HG03135 (cell line): ENCODE measurements around the gene PPP1R12B.
"Not testable (repeated sequence)": the region's sequence is repeated elsewhere in the genome, so short reads cannot be mapped to it uniquely, and the experiment has no call there.

Experiments
- ATAC-seq: cut with Tn5 transposase; IDR thresholded peaks from one replicate; pipeline ENCODE4 v1.9.1; 2021; ENCODE audit warnings: mild to moderate bottlenecking, moderate library complexity; ENCODE audit not compliant: unreplicated experiment

Gene PPP1R12B

DNA sequence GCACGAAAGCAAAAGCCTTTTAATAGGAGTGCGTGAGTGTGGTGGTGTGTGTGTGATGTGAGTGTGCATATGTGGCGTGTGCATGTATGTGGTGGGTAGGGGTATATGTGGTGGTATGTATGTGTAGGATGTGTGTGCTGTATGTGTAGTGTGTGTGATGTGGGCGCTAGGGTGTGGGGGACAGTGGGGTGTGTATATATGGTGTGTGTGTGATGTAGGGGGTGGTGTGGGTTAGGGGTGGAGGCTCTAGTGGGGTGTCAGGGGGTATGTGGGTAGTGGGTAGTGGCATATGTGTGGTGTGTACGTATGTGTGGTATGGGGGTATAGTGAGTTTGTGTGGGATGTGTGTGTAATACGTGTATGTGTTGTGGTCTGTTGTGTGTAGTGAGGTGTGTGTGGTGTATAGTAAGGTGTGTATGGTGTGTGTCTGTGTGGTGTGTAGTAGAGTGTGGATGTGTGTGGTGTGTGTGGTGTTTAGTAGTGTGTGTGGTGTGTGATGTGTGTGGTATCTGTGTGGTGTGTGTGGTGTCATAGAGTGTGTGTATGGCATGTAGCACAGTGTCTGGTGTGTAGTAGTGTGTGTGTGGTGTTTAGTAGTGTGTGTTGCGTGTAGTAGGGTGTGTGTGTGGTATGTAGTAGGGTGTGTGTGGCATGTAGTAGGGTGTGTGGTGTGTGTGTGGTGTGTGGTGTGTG is 275.7 kb downstream of the PPP1R12B start:
- no peak for ATAC-seq

GRCh38 chr1:202624781-202625108 is 276.2 kb downstream of the PPP1R12B start:
- no peak for ATAC-seq

- no peak for ATAC-seq
Measured at GRCh38 chr1:202625416-202626360, 277.2 kb downstream of the PPP1R12B start.

DNA sequence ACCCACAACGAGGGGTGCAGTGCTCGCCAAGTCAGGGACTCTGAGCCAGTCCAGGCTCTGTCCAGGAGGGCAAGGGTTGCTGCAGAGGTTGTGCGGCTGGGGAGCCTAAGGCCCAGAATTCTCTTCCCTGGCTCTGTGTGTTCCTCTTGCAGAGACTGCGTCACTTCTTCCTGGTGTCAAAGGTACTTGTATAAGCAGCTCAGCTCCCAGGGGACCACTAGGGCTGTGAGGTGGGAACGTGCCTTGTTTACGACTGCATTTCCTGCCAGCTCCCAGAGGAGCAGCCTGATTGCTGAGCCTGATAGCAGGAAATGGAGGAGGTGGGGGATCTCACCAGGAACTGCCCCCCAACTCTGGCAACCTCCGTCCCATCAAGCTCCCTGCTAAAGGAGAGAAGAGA is 278.5 kb downstream of the PPP1R12B start:
- ATAC-seq = not testable (repeated sequence)

DNA sequence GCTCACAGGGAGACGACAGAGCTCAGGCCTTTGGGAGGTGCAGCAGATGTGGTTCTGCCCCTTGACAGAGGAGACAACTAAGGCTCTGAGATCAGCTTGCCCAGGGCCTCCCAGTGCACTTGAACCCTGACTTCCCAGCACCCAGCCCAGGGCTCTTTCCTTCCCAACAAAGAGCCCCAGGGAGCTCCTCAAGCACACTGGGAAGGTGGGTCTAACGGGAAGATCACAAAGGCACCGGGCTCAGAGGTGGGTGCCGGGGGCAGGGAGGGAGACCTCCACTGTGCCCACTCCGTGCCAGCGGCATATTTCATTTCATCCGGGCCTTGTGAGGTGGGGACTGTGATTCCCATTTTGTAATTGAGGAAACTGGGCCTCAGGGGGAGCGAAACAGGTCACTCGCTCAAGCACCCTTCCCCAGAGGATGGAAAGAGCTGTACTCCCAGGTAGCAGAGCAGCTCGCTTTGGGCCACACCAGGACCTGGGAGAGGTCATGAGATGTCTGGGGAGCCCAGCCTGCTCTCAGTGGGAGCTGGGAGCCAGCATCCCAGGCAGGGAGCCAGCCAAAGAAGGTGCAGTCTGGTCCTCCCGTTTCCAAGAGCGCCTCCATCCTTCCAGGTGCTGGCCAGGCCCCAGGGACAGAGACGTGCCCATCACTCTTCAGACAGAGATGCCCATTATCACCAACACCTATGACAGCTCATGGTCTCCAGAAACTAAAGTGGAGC is 279.5 kb downstream of the PPP1R12B start:
- ATAC-seq = no peak

DNA sequence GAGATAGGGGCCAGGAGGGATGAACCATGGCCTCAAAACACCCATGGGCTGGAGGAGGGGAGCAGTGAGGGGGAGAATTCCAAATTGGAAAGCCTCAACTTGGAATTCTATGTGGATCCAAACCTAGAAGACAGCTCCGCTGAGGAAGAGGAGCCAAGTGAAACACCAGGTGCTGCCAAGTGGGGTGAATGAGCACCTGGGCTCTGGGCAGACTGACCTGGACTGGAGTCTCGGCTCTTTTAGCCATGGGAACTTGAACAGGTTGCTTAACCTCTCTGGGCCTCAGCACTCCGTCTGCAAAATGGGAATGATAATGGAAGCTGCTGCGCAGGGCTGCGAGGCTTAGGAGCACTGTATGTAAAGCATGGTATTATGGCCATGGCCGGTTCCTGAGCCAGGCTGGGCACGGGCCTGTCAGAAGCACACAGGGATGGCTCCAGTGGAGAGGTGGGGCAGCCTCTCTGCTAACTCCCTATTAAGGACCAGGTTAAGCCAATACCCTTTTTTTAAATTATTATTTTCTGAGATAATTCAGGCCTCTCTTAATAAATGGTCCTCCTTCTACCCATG is 280.2 kb downstream of the PPP1R12B start:
- ATAC-seq = no peak

DNA sequence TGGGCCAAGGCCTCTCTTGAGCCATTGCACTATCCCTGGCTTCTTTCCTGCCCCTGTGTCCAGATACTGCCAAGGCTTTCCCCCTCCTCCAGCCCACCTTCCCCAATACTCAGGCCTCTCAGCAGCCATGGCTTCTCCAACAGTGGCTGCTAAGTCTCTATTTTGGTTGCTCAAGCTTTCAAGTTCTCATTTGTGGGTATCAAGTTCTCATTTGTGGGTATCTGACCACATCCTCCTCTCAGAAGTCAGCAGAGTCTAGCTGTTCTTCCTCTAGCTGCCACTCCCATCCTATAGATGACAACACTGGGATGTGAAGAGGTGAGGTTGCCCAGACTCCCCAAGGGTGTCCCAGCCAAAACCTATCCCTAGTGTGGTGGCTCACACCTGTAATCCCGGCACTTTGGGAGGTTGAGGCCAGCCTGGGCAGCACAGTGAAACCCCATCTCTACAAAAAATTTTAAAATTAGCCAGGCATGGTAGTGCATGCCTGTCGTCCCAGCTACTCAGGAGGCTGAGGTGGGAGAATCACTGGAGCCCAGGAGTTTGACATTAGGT is 280.8 kb downstream of the PPP1R12B start:
- peak; percentile 73 for ATAC-seq

- ATAC-seq = not testable (repeated sequence)
Measured at GRCh38 chr1:202630096-202630495, 281.6 kb downstream of the PPP1R12B start.

DNA sequence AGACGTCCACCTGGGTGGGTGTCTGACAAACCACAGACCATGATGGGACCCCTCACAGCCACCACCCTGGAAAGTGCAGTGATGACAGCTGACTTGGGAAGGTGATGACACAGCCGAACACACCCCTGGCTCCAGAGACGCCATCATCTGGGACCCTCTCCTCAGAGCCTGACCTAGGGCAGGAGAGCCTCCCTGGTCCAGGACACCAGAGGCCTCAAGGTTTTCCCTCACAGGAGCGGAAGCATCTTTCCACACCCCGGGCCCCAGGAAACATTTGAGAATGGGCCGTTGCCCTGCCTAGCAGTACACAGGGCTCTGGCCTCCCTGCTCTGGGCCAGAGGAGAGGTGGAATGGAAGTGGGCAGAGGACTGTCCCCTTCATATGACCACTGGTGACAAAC is 282.0 kb downstream of the PPP1R12B start:
- no peak for ATAC-seq

- ATAC-seq = no peak
Measured at GRCh38 chr1:202631076-202631923, 282.8 kb downstream of the PPP1R12B start.

- ATAC-seq = no peak
Measured at GRCh38 chr1:202632241-202632640, 283.7 kb downstream of the PPP1R12B start.

DNA sequence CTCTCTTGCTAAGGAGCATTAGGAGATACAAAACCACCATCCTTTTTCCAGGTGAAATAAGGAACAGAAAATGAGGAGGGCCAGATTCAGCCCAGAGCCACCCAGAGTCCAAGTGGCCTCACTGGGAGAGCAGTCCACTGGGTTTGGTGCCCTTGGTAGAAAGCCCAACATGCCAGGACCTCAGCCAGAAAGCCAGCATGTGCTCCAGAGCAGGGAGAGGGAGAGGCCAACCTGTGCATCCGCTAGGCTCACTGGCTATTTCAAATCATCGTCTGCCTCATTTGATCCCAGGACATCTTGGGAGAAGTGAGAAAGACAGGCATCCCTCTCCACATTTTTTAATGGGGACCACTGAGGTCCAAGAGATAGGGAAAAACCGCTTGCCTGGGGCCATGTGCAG is 287.7 kb downstream of the PPP1R12B start:
- ATAC-seq = not testable (repeated sequence)

- not testable (repeated sequence) for ATAC-seq
Measured at GRCh38 chr1:202637321-202638018, 289.0 kb downstream of the PPP1R12B start.

- ATAC-seq = no peak
Measured at GRCh38 chr1:202638019-202638700, 289.7 kb downstream of the PPP1R12B start.

DNA sequence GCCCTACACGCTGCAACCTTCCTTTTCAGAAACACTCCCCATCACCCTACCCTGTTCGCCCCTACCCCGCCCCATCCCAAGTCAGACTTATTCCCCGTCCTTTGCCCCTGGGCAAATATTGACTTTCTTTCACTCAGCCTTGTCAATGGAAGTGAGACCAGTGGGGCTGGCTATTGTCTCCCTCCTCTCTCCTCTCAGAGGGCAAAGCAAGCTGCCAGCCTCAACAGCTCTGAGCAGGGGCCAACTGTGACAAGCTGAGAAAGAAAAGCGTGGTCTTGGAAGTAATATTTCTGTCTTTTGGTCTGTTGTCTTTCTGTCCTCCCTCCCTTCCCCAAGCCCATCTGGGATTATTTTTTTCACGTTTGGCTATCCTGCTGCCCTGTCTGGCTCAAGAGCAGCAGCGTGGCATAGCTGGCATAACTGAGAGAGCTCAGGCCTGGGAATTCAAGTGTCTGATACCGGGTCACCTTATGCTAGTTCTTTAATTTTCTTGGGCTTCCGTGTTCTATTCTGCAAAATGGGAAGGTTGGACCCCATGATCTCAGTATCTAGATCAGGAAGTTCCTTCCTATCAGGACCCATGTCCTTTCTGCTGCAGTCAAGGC is 290.3 kb downstream of the PPP1R12B start:
- not testable (repeated sequence) for ATAC-seq

DNA sequence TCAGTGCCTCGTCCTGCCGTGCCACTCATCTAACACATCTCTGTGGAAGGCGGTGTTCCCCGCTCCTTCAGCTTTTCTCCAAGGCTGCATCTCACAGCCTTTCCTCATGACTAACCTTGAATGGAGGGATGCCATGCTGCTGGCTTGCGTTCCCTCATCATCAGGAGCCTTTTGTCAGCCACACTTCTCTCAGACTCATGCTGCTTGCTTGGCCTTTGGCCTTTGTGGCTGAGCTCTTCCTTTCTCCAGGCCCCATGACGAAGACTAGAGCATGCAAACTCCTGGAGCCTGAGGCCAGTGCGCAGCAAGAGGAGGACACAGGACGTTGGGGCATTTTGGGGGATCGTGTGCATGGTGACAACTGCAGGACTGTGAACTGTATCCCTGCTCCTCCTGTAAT is 291.0 kb downstream of the PPP1R12B start:
- ATAC-seq = no peak

GRCh38 chr1:202642212-202642611 is 293.7 kb downstream of the PPP1R12B start:
- ATAC-seq = no peak
